ENCODE results near the gene EXD2. TPM values are rescaled to one million over a fixed set of nuclear protein-coding genes. Genes with fewer than 3 reads are reported as not detected.

The EXD2 gene
- total and polyA plus RNA-seq, 9 donors: 11.3 to 23.1 (median 17.0) TPM

DNA sequence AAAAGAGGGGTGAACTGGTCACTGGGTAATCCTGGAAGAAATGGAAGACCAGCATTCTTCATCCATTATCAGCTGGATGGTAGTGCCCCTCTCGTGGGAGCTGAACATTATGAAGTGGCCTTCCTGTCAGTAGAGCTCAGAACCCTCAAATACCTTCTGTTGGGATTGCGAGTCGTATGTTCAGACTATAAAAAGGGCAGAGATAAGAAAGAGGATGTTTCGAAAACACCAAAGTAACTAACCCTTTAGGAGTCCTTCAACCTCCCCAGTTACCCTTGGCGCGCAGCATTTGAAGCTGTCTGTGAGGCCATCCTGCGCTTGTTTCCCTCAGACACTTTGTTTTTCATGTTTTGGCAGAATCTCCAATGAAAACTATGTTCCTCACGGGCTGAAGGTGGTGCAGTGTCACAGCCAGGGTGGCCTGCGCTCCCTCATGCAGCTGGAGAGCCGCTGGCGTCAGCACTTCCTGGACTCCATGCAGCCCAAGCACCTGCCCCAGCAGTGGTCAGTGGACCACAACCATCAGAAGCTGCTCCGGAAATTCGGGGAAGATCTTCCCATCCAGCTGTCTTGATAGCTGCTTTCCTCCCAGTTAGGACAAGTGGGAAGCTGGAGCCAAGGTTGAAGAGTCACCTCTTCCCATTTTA, 49.4 kb downstream of the EXD2 start:
- TF ChIP-seq POLR2A (IDR thresholded peaks at IDR 0.05) (no peak), EP300 (IDR thresholded peaks at IDR 0.05) (no peak)
- TF ChIP-seq, protein P1, sequence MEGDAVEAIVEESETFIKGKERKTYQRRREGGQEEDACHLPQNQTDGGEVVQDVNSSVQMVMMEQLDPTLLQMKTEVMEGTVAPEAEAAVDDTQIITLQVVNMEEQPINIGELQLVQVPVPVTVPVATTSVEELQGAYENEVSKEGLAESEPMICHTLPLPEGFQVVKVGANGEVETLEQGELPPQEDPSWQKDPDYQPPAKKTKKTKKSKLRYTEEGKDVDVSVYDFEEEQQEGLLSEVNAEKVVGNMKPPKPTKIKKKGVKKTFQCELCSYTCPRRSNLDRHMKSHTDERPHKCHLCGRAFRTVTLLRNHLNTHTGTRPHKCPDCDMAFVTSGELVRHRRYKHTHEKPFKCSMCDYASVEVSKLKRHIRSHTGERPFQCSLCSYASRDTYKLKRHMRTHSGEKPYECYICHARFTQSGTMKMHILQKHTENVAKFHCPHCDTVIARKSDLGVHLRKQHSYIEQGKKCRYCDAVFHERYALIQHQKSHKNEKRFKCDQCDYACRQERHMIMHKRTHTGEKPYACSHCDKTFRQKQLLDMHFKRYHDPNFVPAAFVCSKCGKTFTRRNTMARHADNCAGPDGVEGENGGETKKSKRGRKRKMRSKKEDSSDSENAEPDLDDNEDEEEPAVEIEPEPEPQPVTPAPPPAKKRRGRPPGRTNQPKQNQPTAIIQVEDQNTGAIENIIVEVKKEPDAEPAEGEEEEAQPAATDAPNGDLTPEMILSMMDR (IDR thresholded peaks at IDR 0.05): no peak
- Histone ChIP-seq H3K27me3 (no peaks in the 10 kb centered on the region), H3K36me3 (no peaks in the 10 kb centered on the region), H3K4me3 (no peak overlapping the region), H3K27ac (no peak overlapping the region), H3K4me1 (ENCODE audit: insufficient read depth) (no peaks in the 10 kb centered on the region), H3K9me3 (no peaks in the 10 kb centered on the region)
- WGBS, 3 donors: 60 to 76% (median 66%) methylated on average over 13 of the region's 13 CpGs
- intact Hi-C loops (cut with DNase I): loop anchor here (5.0 to 10.0 kb wide), 6 partner anchors 114 to 334 kb away; partner anchors contain the start of gene CCDC177 (in 2 of the 4)
- DNase-seq: no peak

DNA sequence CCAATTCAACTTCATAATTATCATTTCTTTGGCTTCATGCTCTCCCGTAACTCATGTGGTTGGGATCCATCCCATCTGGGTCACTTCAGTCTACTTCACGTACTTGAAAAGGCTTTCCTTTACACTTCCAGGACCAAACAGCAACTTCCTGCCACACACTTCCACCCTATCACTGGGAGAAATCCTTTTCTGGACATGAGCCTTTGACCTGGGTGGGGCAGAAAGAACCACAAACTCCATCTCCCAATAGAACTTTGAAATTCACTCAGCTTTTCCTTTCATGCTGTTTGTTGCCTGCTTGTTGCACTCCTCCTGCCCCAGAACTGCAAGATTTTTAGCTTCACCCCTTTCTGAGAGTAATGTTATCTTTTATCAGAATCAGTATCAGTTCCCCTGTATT, 50.3 kb downstream of the EXD2 start:
- TF ChIP-seq EP300 (IDR thresholded peaks at IDR 0.05) (no peak), POLR2A (IDR thresholded peaks at IDR 0.05) (no peak)
- TF ChIP-seq, protein P1 (IDR thresholded peaks at IDR 0.05): no peak
- Histone ChIP-seq H3K27ac (no peak overlapping the region), H3K9me3 (no peaks in the 10 kb centered on the region), H3K27me3 (no peaks in the 10 kb centered on the region), H3K4me1 (ENCODE audit: insufficient read depth) (no peaks in the 10 kb centered on the region), H3K4me3 (no peak overlapping the region), H3K36me3 (no peaks in the 10 kb centered on the region)
- intact Hi-C loops (cut with DNase I): loop anchor here (5.0 to 10.0 kb wide), 6 partner anchors 113 to 333 kb away; partner anchors contain the start of gene CCDC177 (in 2 of the 4)
- no peak for DNase-seq
- 63 to 78% (median 76%) methylated on average over 2 of the region's 2 CpGs for WGBS, 3 donors

DNA sequence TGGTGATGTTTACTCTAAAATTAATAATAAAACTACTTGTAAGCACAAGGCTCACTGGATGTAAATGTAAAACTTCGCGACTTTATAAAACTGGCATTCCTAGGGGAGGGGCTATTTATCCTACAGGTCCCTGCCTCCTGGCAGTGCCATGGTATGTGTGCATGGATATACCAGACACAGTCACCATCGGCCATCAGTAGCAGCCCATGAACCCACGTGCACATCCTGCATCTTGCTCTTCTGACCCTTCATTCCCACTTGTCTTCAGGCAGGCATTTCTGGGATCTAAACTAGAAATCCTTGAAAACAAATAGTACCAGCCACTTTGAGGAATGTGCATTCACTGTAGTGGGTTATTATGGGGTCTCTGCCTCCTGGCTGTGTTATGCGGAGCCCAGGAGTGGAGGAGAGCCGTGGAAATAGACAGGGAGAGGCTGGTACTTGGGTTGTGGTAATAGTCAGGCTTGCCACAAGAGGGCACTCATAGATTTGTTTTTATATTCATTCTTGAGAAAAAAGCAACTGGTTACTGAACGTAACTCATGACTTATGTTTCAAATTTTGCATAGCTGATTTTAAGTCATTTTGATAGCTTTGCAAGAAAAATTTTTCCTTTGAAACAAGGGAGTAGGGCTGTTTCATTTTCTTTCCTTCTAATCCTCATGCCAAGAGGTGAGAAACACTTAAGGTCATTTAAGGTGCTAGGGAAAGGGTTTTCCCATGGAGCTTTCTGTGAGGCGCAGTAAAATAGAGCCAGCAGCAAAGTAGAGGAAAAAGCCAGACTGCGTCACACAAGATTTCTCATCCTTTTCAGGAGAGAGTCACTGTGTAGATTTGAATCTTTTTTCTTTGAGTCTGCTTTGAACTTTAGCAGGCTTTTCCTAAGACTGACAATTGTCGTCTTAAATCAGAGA, 51.3 kb downstream of the EXD2 start:
- Histone ChIP-seq H3K4me3 (no peak overlapping the region), H3K27ac (no peak overlapping the region), H3K27me3 (no peaks in the 10 kb centered on the region), H3K4me1 (ENCODE audit: insufficient read depth) (peaks cover 1% of the 10 kb centered on the region), H3K36me3 (no peaks in the 10 kb centered on the region), H3K9me3 (no peaks in the 10 kb centered on the region)
- WGBS, 3 donors: 54% methylated on average over 10 of the region's 10 CpGs
- TF ChIP-seq, protein P1 (IDR thresholded peaks at IDR 0.05): peak; percentile 57 to 80 (median 76)
- TF ChIP-seq EP300 (IDR thresholded peaks at IDR 0.05): no peak
- intact Hi-C loops (cut with DNase I): loop anchor here (2.0 to 10.0 kb wide), 7 partner anchors 112 to 332 kb away; partner anchors contain the start of gene CCDC177 (in 2 of the 4)
- peak in 4 of 5 donors; percentile 53 to 79 (median 59) for DNase-seq

DNA sequence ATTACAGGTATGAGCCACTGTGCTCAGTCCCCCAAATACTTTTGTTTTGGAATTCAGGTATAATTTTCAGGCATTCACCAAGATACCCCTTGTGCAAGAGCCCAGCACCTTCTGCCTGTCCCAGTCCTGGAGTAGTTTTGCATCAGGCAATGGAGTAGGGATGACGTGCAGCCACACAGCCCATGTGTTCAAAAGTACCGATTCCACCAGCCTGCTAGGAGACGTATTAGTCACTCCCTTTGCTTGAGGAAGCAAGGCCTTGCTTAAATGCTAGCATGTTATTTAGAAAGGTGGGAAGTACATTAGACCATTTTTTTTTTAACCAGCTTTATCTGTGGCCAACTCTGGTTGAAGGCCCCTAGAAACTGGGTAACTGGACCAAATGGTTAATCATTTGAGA, 53.6 kb downstream of the EXD2 start:
- Histone ChIP-seq H3K9me3 (no peaks in the 10 kb centered on the region), H3K27me3 (no peaks in the 10 kb centered on the region), H3K36me3 (no peaks in the 10 kb centered on the region), H3K4me3 (no peak overlapping the region), H3K27ac (no peak overlapping the region), H3K4me1 (ENCODE audit: insufficient read depth) (peaks cover 1% of the 10 kb centered on the region)
- TF ChIP-seq, protein P1 (IDR thresholded peaks at IDR 0.05): no peak
- TF ChIP-seq POLR2A (IDR thresholded peaks at IDR 0.05) (no peak), EP300 (IDR thresholded peaks at IDR 0.05) (no peak)
- WGBS, 3 donors: 79 to 88% (median 82%) methylated on average over 3 of the region's 3 CpGs
- intact Hi-C loops (cut with DNase I): loop anchor here (5.0 to 10.0 kb wide), 6 partner anchors 110 to 330 kb away; partner anchors contain the start of gene CCDC177 (in 2 of the 4)
- DNase-seq: no peak

Data from ovary (tissue), 9 donors.